H1 (cell line): ENCODE measurements around the gene WDR4. TPM values are rescaled to one million over a fixed set of nuclear protein-coding genes. Genes with fewer than 3 reads are reported as not detected.
"Not testable (repeated sequence)": the region's sequence is repeated elsewhere in the genome, so short reads cannot be mapped to it uniquely, and the experiment has no call there.

Experiments
- CTCF ChIA-PET: fragments of 300-600 bp; sonication (Branson Sonifier 250); formaldehyde crosslinking; loops from one replicate; lab custom pipeline; 2021; ENCODE audit not compliant: partially characterized antibody; lab: Charles Lee
- POLR2A ChIA-PET: fragments of 300-600 bp; sonication (Branson Sonifier 250); formaldehyde crosslinking; loops from one replicate; lab custom pipeline; 2021; ENCODE audit warnings: inconsistent platforms; ENCODE audit not compliant: partially characterized antibody; lab: Charles Lee
- DNase-seq, 2 experiments: peaks; one replicate each; pipeline versions ENCODE4 v3.0.0 to v3.0.0-alpha.2; 2010 to 2022; ENCODE audit warnings: low spot score in 2 of 2, low read depth in 1 of 2, mixed read lengths in 1 of 2
- FAIRE-seq: peaks from 2 replicates; lab custom pipeline; 2011; peaks lifted over from hg19 to GRCh38; lab: Jason Lieb, UNC
- H2AFZ ChIP-seq: 2 replicates; pipeline ENCODE4 v1.8.1; 2012; ENCODE audit warnings: low read length, inconsistent platforms
- H2AK5ac ChIP-seq: 2 replicates; pipeline ENCODE4 v1.6.1; 2013; ENCODE audit warnings: low read depth, low read length
- H2BK120ac ChIP-seq: replicated peaks from 2 replicates; pipeline ENCODE3; 2013; ENCODE audit warnings: low read depth, low read length, inconsistent platforms
- H2BK12ac ChIP-seq: 2 replicates; pipeline ENCODE4 v1.6.1; 2013; ENCODE audit warnings: low read depth, low read length
- H2BK15ac ChIP-seq: 2 replicates; pipeline ENCODE4 v1.6.1; 2013; ENCODE audit warnings: low read length
- H2BK20ac ChIP-seq: 2 replicates; pipeline ENCODE4 v1.6.1; 2013; ENCODE audit warnings: low read length
- H2BK5ac ChIP-seq: 2 replicates; pipeline ENCODE4 v1.6.1; 2013; ENCODE audit warnings: low read depth, low read length
- H3K14ac ChIP-seq: 2 replicates; pipeline ENCODE4 v1.6.1; 2013; ENCODE audit warnings: inconsistent platforms; ENCODE audit not compliant: insufficient read length
- H3K18ac ChIP-seq: 2 replicates; pipeline ENCODE4 v1.6.1; 2013; ENCODE audit warnings: low read length; ENCODE audit errors: extremely low read depth
- H3K23ac ChIP-seq: 2 replicates; pipeline ENCODE4 v1.6.1; 2013; ENCODE audit warnings: inconsistent platforms; ENCODE audit not compliant: insufficient read length
- H3K23me2 ChIP-seq: 2 replicates; pipeline ENCODE4 v1.6.1; 2013; ENCODE audit warnings: low read depth, low read length
- H3K27ac ChIP-seq: 2 replicates; pipeline ENCODE4 v1.6.1; 2011; ENCODE audit warnings: low read depth, low read length, inconsistent platforms
- H3K27me3 ChIP-seq, 4 experiments: replicated peaks in 1 of 4; 1 replicate in 1 of 4; 2 replicates in 3 of 4; pipeline versions ENCODE4 v1.6.1 to v1.8.1; 2011 to 2013; ENCODE audit warnings: low read length in 3 of 4, mild to moderate bottlenecking in 3 of 4, inconsistent platforms in 2 of 4, mixed read lengths in 2 of 4, moderate library complexity in 1 of 4; ENCODE audit not compliant: control insufficient read depth in 3 of 4, insufficient read depth in 3 of 4; ENCODE audit errors: extremely low read depth in 1 of 4
- H3K36me3 ChIP-seq, 4 experiments: 2 replicates each; pipeline versions ENCODE4 v1.6.1 to v1.8.1; 2011 to 2013; ENCODE audit warnings: mild to moderate bottlenecking in 4 of 4, low read length in 3 of 4, moderate library complexity in 2 of 4, control low read depth in 1 of 4, inconsistent platforms in 1 of 4; ENCODE audit not compliant: insufficient read depth in 4 of 4, control insufficient read depth in 2 of 4
- H3K4ac ChIP-seq: replicated peaks from 2 replicates; pipeline ENCODE3; 2013; ENCODE audit warnings: low read length, low read depth, mixed read lengths, inconsistent platforms; ENCODE audit not compliant: insufficient read length
- H3K4me1 ChIP-seq, 4 experiments: replicated peaks in 1 of 4; 1 replicate in 1 of 4; 2 replicates in 3 of 4; pipeline versions ENCODE4 v1.6.1 to v1.8.1; 2011 to 2013; ENCODE audit warnings: low read length in 3 of 4, inconsistent platforms in 2 of 4, mixed read lengths in 1 of 4; ENCODE audit not compliant: insufficient read depth in 4 of 4, control insufficient read depth in 3 of 4
- H3K4me2 ChIP-seq, 2 experiments: 2 replicates each; pipeline versions ENCODE4 v1.6.1 to v1.8.1; 2011 to 2013; ENCODE audit warnings: low read depth in 2 of 2, low read length in 2 of 2, control low read depth in 1 of 2, inconsistent platforms in 1 of 2, mild to moderate bottlenecking in 1 of 2; ENCODE audit not compliant: insufficient read depth in 1 of 2
- H3K4me3 ChIP-seq, 4 experiments: fragments of 200-600, 300-600 bp in 1 of 4; sonication (generic), shearing (Covaris generic), sonication (Bioruptor Twin) in 1 of 4; 2 replicates each; pipeline versions ENCODE4 v1.5.1 to v1.8.1; 2011 to 2016; ENCODE audit warnings: low read length in 4 of 4, low read depth in 3 of 4, control low read depth in 2 of 4, inconsistent platforms in 2 of 4, mild to moderate bottlenecking in 2 of 4, mixed read lengths in 1 of 4, moderate library complexity in 1 of 4; ENCODE audit not compliant: insufficient read depth in 2 of 4; ENCODE audit errors: extremely low read depth in 1 of 4
- H3K56ac ChIP-seq: replicated peaks from 2 replicates; pipeline ENCODE3; 2013; ENCODE audit warnings: low read depth, mild to moderate bottlenecking, mixed read lengths, low read length, inconsistent platforms; ENCODE audit not compliant: insufficient read length
- H3K79me1 ChIP-seq: 2 replicates; pipeline ENCODE4 v1.6.1; 2013; ENCODE audit warnings: low read depth, low read length, control low read depth
- H3K79me2 ChIP-seq, 2 experiments: 2 replicates each; pipeline versions ENCODE4 v1.6.1 to v1.8.1; 2012 to 2013; ENCODE audit warnings: low read length in 2 of 2, mild to moderate bottlenecking in 2 of 2, inconsistent platforms in 1 of 2; ENCODE audit not compliant: insufficient read depth in 2 of 2, control insufficient read depth in 1 of 2
- H3K9ac ChIP-seq, 4 experiments: replicated peaks in 1 of 4; 1 replicate in 1 of 4; 2 replicates in 3 of 4; pipeline versions ENCODE4 v1.6.1 to v1.8.1; 2011 to 2013; ENCODE audit warnings: low read depth in 3 of 4, low read length in 3 of 4, control low read depth in 2 of 4, mild to moderate bottlenecking in 2 of 4, moderate library complexity in 2 of 4, inconsistent platforms in 1 of 4; ENCODE audit errors: extremely low read depth in 1 of 4
- H3K9me3 ChIP-seq, 2 experiments: 2 replicates each; pipeline versions ENCODE4 v1.6.1 to v1.8.1; 2012 to 2013; ENCODE audit warnings: mild to moderate bottlenecking in 2 of 2, moderate library complexity in 2 of 2, control low read depth in 1 of 2, inconsistent platforms in 1 of 2, low read depth in 1 of 2, low read length in 1 of 2, mixed read lengths in 1 of 2; ENCODE audit not compliant: insufficient read depth in 2 of 2
- H4K20me1 ChIP-seq, 2 experiments: replicated peaks in 1 of 2; 2 replicates each; pipeline versions ENCODE3 to v1.8.1; 2011 to 2013; ENCODE audit warnings: inconsistent platforms in 2 of 2, low read length in 2 of 2, mild to moderate bottlenecking in 1 of 2; ENCODE audit not compliant: insufficient read depth in 2 of 2, control insufficient read depth in 1 of 2
- H4K5ac ChIP-seq: 2 replicates; pipeline ENCODE4 v1.6.1; 2013; ENCODE audit warnings: low read length, low read depth, mixed read lengths, inconsistent platforms; ENCODE audit not compliant: insufficient read length
- H4K8ac ChIP-seq: 2 replicates; pipeline ENCODE4 v1.8.0; 2013; ENCODE audit warnings: mild to moderate bottlenecking, moderate library complexity, low read length, inconsistent platforms; ENCODE audit not compliant: insufficient read depth; ENCODE audit errors: extremely low read depth
- H4K91ac ChIP-seq: replicated peaks from 2 replicates; pipeline ENCODE3; 2013; ENCODE audit warnings: low read length, mixed read lengths, inconsistent platforms; ENCODE audit not compliant: insufficient read length
- CBX8 ChIP-seq: fragments of 300-800, 300-1000 bp; sonication (generic); IDR thresholded peaks from 2 replicates; pipeline ENCODE4 v1.7.1; 2016; ENCODE audit warnings: low read depth, low read length, borderline replicate concordance
- RFX5 ChIP-seq: IDR thresholded peaks from 2 replicates; pipeline ENCODE4 v1.6.1; 2011; ENCODE audit warnings: low read depth, low read length, improper control_type of control experiment, borderline replicate concordance
- SP1 ChIP-seq: IDR thresholded peaks from 2 replicates; pipeline ENCODE4 v1.6.1; 2011; ENCODE audit warnings: low read depth, low read length
- SP4 ChIP-seq: IDR thresholded peaks from 2 replicates; pipeline ENCODE4 v1.6.1; 2012; ENCODE audit warnings: low read length, inconsistent platforms
- ZNF274 ChIP-seq: IDR thresholded peaks from 2 replicates; pipeline ENCODE4 v1.7.0; 2012; ENCODE audit warnings: low read length, borderline replicate concordance; ENCODE audit errors: extremely low read depth
- WGBS, 2 experiments: shearing (Covaris generic) in 1 of 2; methylation state at CpG; one replicate each; pipeline versions ENCODE4 v1.1.6 to v1.1.7; 2013 to 2015; ENCODE audit warnings: low lambda C conversion rate in 2 of 2, mixed read lengths in 2 of 2, inconsistent platforms in 1 of 2, low coverage in 1 of 2, missing lambda C conversion rate in 1 of 2; ENCODE audit not compliant: insufficient replicate concordance in 2 of 2, insufficient coverage in 1 of 2, insufficient read length in 1 of 2; ENCODE audit errors: extremely low coverage in 1 of 2, missing lambda C conversion rate in 1 of 2; 5-methylcytosine and 5-hydroxymethylcytosine counted together
- polyA plus RNA-seq, 7 experiments: library from polyadenylated mRNA; depleted of rRNA in 3 of 7; stranded (reverse) in 5 of 7; unstranded in 2 of 7; fragments of >200 nt in 5 of 7; fragments of 200-250 nt in 2 of 7; gene quantifications; 1 replicate in 5 of 7; 2 replicates in 1 of 7; 4 replicates in 1 of 7; pipeline versions ENCODE4 v1.2.1 to v1.2.3, GENCODE V29; 2011 to 2013; ENCODE audit warnings: missing spikeins in 2 of 7, mixed read lengths in 2 of 7
- total RNA-seq: library from RNA; stranded (reverse); fragmentation: NEBNext Ultra II Directional; extraction: Animal tissue kit (Norgen Biotek cat#: 25700); gene quantifications from 2 replicates; pipeline ENCODE4 v1.2.1, GENCODE V29; 2021

Gene WDR4
- total and polyA plus RNA-seq, 2 of the 8 experiments (the other 6 are each of a cell fraction or from before 2014, with no cell fraction given) = 28.9 to 47.8 TPM

- TF ChIP-seq RFX5 = no peak
- no peak for TF ChIP-seq ZNF274
- peak; percentile 50; the same call in 1 of the 2 replicates for TF ChIP-seq SP4
- no peak for TF ChIP-seq SP1
- no peak for TF ChIP-seq CBX8
These were observed at the start of gene WDR4 (continued) for GRCh38 chr21:42878993-42879787.

GRCh38 chr21:42927474-42928200 is 48.3 kb upstream of the WDR4 start:
- not testable (repeated sequence) for H3K23me2 ChIP-seq, H3K4me3 ChIP-seq, H3K27me3 ChIP-seq, H4K8ac ChIP-seq, H2BK15ac ChIP-seq, H3K79me2 ChIP-seq, H3K9ac ChIP-seq, H3K36me3 ChIP-seq, FAIRE-seq, H2AFZ ChIP-seq, H3K9me3 ChIP-seq, H4K20me1 ChIP-seq, H3K79me1 ChIP-seq, H3K14ac ChIP-seq, DNase-seq, H3K4me2 ChIP-seq
- peak overlapping the region; percentile 51; the same call in 1 of the 2 replicates for H2BK20ac ChIP-seq
- H3K4me1 ChIP-seq = peaks cover 11 to 18% (median 14%) of the 10 kb centered on the region in 4 experiments
- H2BK12ac ChIP-seq = peak overlapping the region; percentile 95; the same call in 1 of the 2 replicates
- peak overlapping the region; percentile 98 for H2BK5ac ChIP-seq
- peak overlapping the region; percentile 94 for H3K18ac ChIP-seq
- peak overlapping the region; percentile 74 for H3K4ac ChIP-seq
- H3K56ac ChIP-seq = peak overlapping the region; percentile 32
- peak overlapping the region; percentile 57 for H4K5ac ChIP-seq
- peak overlapping the region; percentile 95 for H2AK5ac ChIP-seq
- H2BK120ac ChIP-seq = peak overlapping the region; percentile 94
- peak overlapping the region; percentile 32 for H3K27ac ChIP-seq
- peak overlapping the region; percentile 100 for H4K91ac ChIP-seq
- POLR2A ChIA-PET = interaction anchor here (0.6 to 3.0 kb wide), 13 partner anchors 9 to 74 kb away, joined by 3 to 10 read pairs (median 4); partner anchors contain the start of gene PKNOX1
- WGBS, 2 experiments = 92% methylated on average over 19 of the region's 23 CpGs; no CpG with 5 or more reads in 1 of the 2 experiments
- H3K23ac ChIP-seq = peak overlapping the region; percentile 18
- CTCF ChIA-PET = interaction anchor here (1.4 to 3.1 kb wide), 3 partner anchors 9 to 37 kb away, joined by 5 to 10 read pairs (median 6); no protein-coding TSS in a partner anchor
